WTC11 (cell line): ENCODE data around the gene WNT5B. TPM values are rescaled to one million over a fixed set of nuclear protein-coding genes. Genes with fewer than 3 reads are reported as not detected.

Experiments
- ATAC-seq: fragments of 200-7000 bp; cut with Tn5 transposase; 2 replicates; pipeline ENCODE4 v1.10.0; 2021; ENCODE audit warnings: mild to moderate bottlenecking, moderate library complexity
- CTCF ChIA-PET: fragments of 300-600 bp; sonication (Branson Sonifier 250); formaldehyde crosslinking; loops from one replicate; lab custom pipeline; 2021; ENCODE audit warnings: antibody characterized with exemption; lab: Charles Lee
- POLR2A ChIA-PET: fragments of 350-600 bp; sonication (Branson Sonifier 250); formaldehyde crosslinking; loops from one replicate; lab custom pipeline; 2021; ENCODE audit warnings: antibody characterized with exemption; lab: Charles Lee
- DNase-seq: peaks from one replicate; pipeline ENCODE4 v3.0.0; 2021; ENCODE audit warnings: low spot score
- H3K27ac Mint-ChIP-seq: 2 replicates; pipeline ENCODE4 v1.8.0; 2021; ENCODE audit warnings: mixed read lengths
- H3K27me3 Mint-ChIP-seq: 2 replicates; pipeline ENCODE4 v1.8.0; 2021; ENCODE audit warnings: low read depth, mild to moderate bottlenecking, moderate library complexity, mixed read lengths
- H3K36me3 Mint-ChIP-seq: 2 replicates; pipeline ENCODE4 v1.8.0; 2021; ENCODE audit warnings: mixed read lengths
- H3K4me1 Mint-ChIP-seq: 2 replicates; pipeline ENCODE4 v1.8.0; 2022; ENCODE audit warnings: mixed read lengths
- H3K4me3 Mint-ChIP-seq: 2 replicates; pipeline ENCODE4 v1.8.0; 2021; ENCODE audit warnings: mild to moderate bottlenecking, moderate library complexity, mixed read lengths
- H3K9me3 Mint-ChIP-seq: 2 replicates; pipeline ENCODE4 v1.8.0; 2021; ENCODE audit warnings: mixed read lengths
- CREM ChIP-seq: sonication (generic); formaldehyde crosslinking; IDR thresholded peaks from 2 replicates; pipeline ENCODE4 v1.8.1; 2022; ENCODE audit warnings: mild to moderate bottlenecking, missing genetic modification reagents, moderate library complexity
- EMX1 ChIP-seq: fragments of 250-450 bp; sonication (Bioruptor Pico); IDR thresholded peaks from 2 replicates; pipeline ENCODE4 v1.8.0; 2021; ENCODE audit warnings: mild to moderate bottlenecking
- ESRRA ChIP-seq: sonication (generic); formaldehyde crosslinking; IDR thresholded peaks from 2 replicates; pipeline ENCODE4 v1.8.1; 2022; ENCODE audit warnings: mild to moderate bottlenecking, missing genetic modification reagents, borderline replicate concordance
- FOXK1 ChIP-seq: sonication (generic); formaldehyde crosslinking; IDR thresholded peaks from 2 replicates; pipeline ENCODE4 v1.8.0; 2022; ENCODE audit warnings: mild to moderate bottlenecking, moderate library complexity, missing genetic modification reagents
- GRHL2 ChIP-seq: fragments of 250-450 bp; sonication (Bioruptor Pico); IDR thresholded peaks from 2 replicates; pipeline ENCODE4 v1.8.0; 2022; ENCODE audit warnings: mild to moderate bottlenecking, moderate library complexity; ENCODE audit not compliant: insufficient replicate concordance, severe bottlenecking
- JAZF1 ChIP-seq: fragments of 250-450 bp; sonication (Bioruptor Pico); IDR thresholded peaks from 2 replicates; pipeline ENCODE4 v1.9.0; 2021; ENCODE audit warnings: moderate library complexity, mild to moderate bottlenecking, inconsistent platforms
- JUN ChIP-seq: sonication (generic); formaldehyde crosslinking; IDR thresholded peaks from 2 replicates; pipeline ENCODE4 v1.8.0; 2023; ENCODE audit warnings: mild to moderate bottlenecking, missing genetic modification reagents
- KAT7 ChIP-seq: sonication (generic); formaldehyde crosslinking; IDR thresholded peaks from 2 replicates; pipeline ENCODE4 v1.8.1; 2023; ENCODE audit warnings: missing genetic modification reagents, mild to moderate bottlenecking, borderline replicate concordance
- MXD4 ChIP-seq: fragments of 250-450 bp; sonication (Bioruptor Pico); IDR thresholded peaks from 2 replicates; pipeline ENCODE4 v1.8.0; 2021; ENCODE audit warnings: mild to moderate bottlenecking, moderate library complexity, borderline replicate concordance
- NFATC4 ChIP-seq: fragments of 250-450 bp; sonication (Bioruptor Pico); IDR thresholded peaks from 2 replicates; pipeline ENCODE4 v1.9.0; 2021; ENCODE audit warnings: mild to moderate bottlenecking
- NR2C2 ChIP-seq: sonication (generic); formaldehyde crosslinking; IDR thresholded peaks from 2 replicates; pipeline ENCODE4 v1.8.0; 2022; ENCODE audit warnings: mild to moderate bottlenecking, missing genetic modification reagents
- OVOL2 ChIP-seq: fragments of 250-450 bp; sonication (Bioruptor Pico); IDR thresholded peaks from 2 replicates; pipeline ENCODE4 v1.9.0; 2021; ENCODE audit warnings: mild to moderate bottlenecking, borderline replicate concordance
- RELA ChIP-seq: sonication (generic); formaldehyde crosslinking; IDR thresholded peaks from 2 replicates; pipeline ENCODE4 v1.8.1; 2022; ENCODE audit warnings: missing genetic modification reagents, mild to moderate bottlenecking, borderline replicate concordance
- RORB ChIP-seq: fragments of 250-450 bp; sonication (Bioruptor Pico); IDR thresholded peaks from 2 replicates; pipeline ENCODE4 v1.9.0; 2021; ENCODE audit warnings: mild to moderate bottlenecking
- SMAD4 ChIP-seq: sonication (generic); formaldehyde crosslinking; IDR thresholded peaks from 2 replicates; pipeline ENCODE4 v1.8.0; 2022; ENCODE audit warnings: mild to moderate bottlenecking, missing genetic modification reagents
- SOX15 ChIP-seq: fragments of 250-450 bp; sonication (Bioruptor Pico); IDR thresholded peaks from 2 replicates; pipeline ENCODE4 v1.9.0; 2021; ENCODE audit warnings: mild to moderate bottlenecking
- SP1 ChIP-seq: sonication (generic); formaldehyde crosslinking; conservative IDR thresholded peaks from 2 replicates; pipeline ENCODE4 v1.8.1; 2022; ENCODE audit warnings: missing genetic modification reagents
- ZNF138 ChIP-seq: sonication (generic); formaldehyde crosslinking; conservative IDR thresholded peaks from 2 replicates; pipeline ENCODE4 v1.8.1; 2022; ENCODE audit warnings: mild to moderate bottlenecking, moderate library complexity, missing genetic modification reagents
- ZNF671 ChIP-seq: fragments of 250-450 bp; sonication (Bioruptor Pico); IDR thresholded peaks from 2 replicates; pipeline ENCODE4 v1.8.0; 2021; ENCODE audit warnings: mild to moderate bottlenecking
- total RNA-seq: library from RNA; stranded (reverse); gene quantifications from 3 replicates; pipeline ENCODE4 v1.2.3, GENCODE V29; 2021
- TF ChIP-seq, protein P1 (sequence below): sonication (generic); formaldehyde crosslinking; IDR thresholded peaks from 2 replicates; pipeline ENCODE4 v1.8.0; 2023; ENCODE audit warnings: missing genetic modification reagents
- TF ChIP-seq, protein P2 (sequence below): sonication (generic); formaldehyde crosslinking; IDR thresholded peaks from 2 replicates; pipeline ENCODE4 v1.8.1; 2022; ENCODE audit warnings: mild to moderate bottlenecking, moderate library complexity, missing genetic modification reagents
- TF ChIP-seq, protein P3 (sequence below): sonication (generic); formaldehyde crosslinking; IDR thresholded peaks from 2 replicates; pipeline ENCODE4 v1.8.0; 2022; ENCODE audit warnings: mild to moderate bottlenecking, missing genetic modification reagents
- TF ChIP-seq, protein P4 (sequence below): fragments of 250-450 bp; sonication (Bioruptor Pico); IDR thresholded peaks from 2 replicates; pipeline ENCODE4 v1.9.0; 2021; ENCODE audit warnings: moderate library complexity, mild to moderate bottlenecking, inconsistent platforms, borderline replicate concordance
- TF ChIP-seq, protein P5 (sequence below): fragments of 250-450 bp; sonication (Bioruptor Pico); IDR thresholded peaks from 2 replicates; pipeline ENCODE4 v1.9.0; 2021; ENCODE audit warnings: mild to moderate bottlenecking, borderline replicate concordance
- TF ChIP-seq, protein P6 (sequence below): sonication (generic); formaldehyde crosslinking; IDR thresholded peaks from 2 replicates; pipeline ENCODE4 v1.8.1; 2023; ENCODE audit warnings: mild to moderate bottlenecking, moderate library complexity, missing genetic modification reagents
- TF ChIP-seq, protein P7 (sequence below): sonication (generic); formaldehyde crosslinking; IDR thresholded peaks from 2 replicates; pipeline ENCODE4 v1.8.1; 2023; ENCODE audit warnings: mild to moderate bottlenecking, missing genetic modification reagents, moderate library complexity

WNT5B gene
- total RNA-seq, 1 experiment from 2014 or later, result 4.5 TPM

DNA sequence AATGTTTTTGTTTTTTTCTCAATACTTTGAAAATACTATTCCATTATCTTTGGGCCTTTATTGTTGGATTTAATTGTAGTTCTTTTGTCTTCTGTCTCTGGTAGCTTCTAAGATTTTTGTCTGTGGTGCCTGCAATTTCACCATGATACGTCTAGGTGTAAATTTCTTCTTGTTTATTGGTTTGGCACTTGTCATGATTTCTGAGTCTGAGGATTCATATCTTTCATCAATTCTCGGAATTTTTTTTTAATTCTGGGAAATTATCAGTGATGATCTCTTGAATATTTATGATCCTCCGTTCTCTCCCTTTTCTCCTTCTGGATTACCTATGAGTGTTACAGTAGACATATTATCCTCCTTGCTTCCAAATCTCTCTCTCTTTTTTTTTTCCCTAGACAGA is 47.0 kb downstream of the WNT5B start:
- DNase-seq, result no peak
- H3K4me1 Mint-ChIP-seq, result 0 out of 2 replicates have a peak, but pooled peaks cover under 1% of the 10 kb centered on the region
- no peak overlapping the region for H3K4me3 Mint-ChIP-seq
- CTCF ChIA-PET, result interaction anchor here (0.9 kb wide), 1 partner anchor 114 kb away, joined by 3 read pairs; no protein-coding TSS in a partner anchor
- no peak for ATAC-seq
- H3K9me3 Mint-ChIP-seq, result no peaks in the 10 kb centered on the region
- H3K36me3 Mint-ChIP-seq, result no peaks in the 10 kb centered on the region
- TF ChIP-seq ESRRA (CRISPR knock-in tag), result no peak
- TF ChIP-seq EMX1 (CRISPR knock-in tag), result no peak
- TF ChIP-seq JUN, result no peak
- TF ChIP-seq, protein P1, sequence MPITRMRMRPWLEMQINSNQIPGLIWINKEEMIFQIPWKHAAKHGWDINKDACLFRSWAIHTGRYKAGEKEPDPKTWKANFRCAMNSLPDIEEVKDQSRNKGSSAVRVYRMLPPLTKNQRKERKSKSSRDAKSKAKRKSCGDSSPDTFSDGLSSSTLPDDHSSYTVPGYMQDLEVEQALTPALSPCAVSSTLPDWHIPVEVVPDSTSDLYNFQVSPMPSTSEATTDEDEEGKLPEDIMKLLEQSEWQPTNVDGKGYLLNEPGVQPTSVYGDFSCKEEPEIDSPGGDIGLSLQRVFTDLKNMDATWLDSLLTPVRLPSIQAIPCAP (CRISPR knock-in tag), result no peak
- TF ChIP-seq, protein P2, sequence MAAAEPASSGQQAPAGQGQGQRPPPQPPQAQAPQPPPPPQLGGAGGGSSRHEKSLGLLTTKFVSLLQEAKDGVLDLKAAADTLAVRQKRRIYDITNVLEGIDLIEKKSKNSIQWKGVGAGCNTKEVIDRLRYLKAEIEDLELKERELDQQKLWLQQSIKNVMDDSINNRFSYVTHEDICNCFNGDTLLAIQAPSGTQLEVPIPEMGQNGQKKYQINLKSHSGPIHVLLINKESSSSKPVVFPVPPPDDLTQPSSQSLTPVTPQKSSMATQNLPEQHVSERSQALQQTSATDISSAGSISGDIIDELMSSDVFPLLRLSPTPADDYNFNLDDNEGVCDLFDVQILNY (CRISPR knock-in tag), result no peak
- no peak for TF ChIP-seq ZNF671 (CRISPR knock-in tag)
- TF ChIP-seq, protein P3, sequence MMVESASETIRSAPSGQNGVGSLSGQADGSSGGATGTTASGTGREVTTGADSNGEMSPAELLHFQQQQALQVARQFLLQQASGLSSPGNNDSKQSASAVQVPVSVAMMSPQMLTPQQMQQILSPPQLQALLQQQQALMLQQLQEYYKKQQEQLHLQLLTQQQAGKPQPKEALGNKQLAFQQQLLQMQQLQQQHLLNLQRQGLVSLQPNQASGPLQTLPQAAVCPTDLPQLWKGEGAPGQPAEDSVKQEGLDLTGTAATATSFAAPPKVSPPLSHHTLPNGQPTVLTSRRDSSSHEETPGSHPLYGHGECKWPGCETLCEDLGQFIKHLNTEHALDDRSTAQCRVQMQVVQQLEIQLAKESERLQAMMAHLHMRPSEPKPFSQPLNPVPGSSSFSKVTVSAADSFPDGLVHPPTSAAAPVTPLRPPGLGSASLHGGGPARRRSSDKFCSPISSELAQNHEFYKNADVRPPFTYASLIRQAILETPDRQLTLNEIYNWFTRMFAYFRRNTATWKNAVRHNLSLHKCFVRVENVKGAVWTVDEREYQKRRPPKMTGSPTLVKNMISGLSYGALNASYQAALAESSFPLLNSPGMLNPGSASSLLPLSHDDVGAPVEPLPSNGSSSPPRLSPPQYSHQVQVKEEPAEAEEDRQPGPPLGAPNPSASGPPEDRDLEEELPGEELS (CRISPR knock-in tag), result no peak
- TF ChIP-seq RELA (CRISPR knock-in tag), result no peak
- no peak for TF ChIP-seq KAT7 (CRISPR knock-in tag)
- TF ChIP-seq FOXK1 (CRISPR knock-in tag), result no peak
- no peak for TF ChIP-seq NR2C2
- TF ChIP-seq GRHL2 (CRISPR knock-in tag), result no peak
- TF ChIP-seq, protein P4, sequence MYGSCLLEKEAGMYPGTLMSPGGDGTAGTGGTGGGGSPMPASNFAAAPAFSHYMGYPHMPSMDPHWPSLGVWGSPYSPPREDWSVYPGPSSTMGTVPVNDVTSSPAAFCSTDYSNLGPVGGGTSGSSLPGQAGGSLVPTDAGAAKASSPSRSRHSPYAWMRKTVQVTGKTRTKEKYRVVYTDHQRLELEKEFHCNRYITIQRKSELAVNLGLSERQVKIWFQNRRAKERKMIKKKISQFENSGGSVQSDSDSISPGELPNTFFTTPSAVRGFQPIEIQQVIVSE (CRISPR knock-in tag), result no peak
- TF ChIP-seq CREM, result no peak
- no peak for TF ChIP-seq JAZF1 (CRISPR knock-in tag)
- no peak for TF ChIP-seq SMAD4 (CRISPR knock-in tag)
- no peak for TF ChIP-seq RORB (CRISPR knock-in tag)
- TF ChIP-seq NFATC4 (CRISPR knock-in tag), result no peak
- no peak for TF ChIP-seq MXD4 (CRISPR knock-in tag)
- no peak overlapping the region for H3K27ac Mint-ChIP-seq
- H3K27me3 Mint-ChIP-seq, result no peaks in the 10 kb centered on the region
- POLR2A ChIA-PET, result no interaction called here

DNA sequence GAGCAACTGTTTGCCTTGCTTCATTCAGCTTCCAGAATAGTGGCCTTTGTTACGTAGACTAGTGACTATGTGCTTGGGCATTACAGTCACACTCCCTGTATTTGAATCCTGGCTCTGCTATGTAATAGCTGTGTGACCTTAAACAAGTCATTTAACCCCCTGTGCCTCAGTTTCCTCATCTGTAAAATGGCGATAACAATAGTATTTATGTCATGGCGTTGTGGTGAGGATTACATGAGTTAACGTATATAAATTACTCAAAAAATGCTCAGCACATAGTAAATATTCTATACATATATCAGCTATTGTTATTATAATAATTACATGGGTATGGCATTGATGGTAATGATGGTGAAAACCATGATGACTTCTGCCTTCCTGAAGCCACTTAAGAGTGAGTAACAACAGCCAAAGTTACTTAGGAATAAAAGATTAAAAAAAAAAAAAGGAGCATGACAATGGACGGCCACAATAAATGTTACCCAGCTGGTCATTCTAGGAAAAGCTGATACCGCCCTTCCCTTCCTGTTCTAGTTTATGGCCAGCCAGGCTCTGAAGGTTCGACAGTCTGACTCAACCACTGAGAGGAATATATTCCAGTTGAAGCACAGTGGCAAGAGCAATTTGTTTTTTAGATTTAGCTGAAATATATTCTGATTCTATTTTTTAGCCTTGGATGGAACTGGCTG is 51.9 kb downstream of the WNT5B start:
- ATAC-seq, result no peak
- TF ChIP-seq, protein P5, sequence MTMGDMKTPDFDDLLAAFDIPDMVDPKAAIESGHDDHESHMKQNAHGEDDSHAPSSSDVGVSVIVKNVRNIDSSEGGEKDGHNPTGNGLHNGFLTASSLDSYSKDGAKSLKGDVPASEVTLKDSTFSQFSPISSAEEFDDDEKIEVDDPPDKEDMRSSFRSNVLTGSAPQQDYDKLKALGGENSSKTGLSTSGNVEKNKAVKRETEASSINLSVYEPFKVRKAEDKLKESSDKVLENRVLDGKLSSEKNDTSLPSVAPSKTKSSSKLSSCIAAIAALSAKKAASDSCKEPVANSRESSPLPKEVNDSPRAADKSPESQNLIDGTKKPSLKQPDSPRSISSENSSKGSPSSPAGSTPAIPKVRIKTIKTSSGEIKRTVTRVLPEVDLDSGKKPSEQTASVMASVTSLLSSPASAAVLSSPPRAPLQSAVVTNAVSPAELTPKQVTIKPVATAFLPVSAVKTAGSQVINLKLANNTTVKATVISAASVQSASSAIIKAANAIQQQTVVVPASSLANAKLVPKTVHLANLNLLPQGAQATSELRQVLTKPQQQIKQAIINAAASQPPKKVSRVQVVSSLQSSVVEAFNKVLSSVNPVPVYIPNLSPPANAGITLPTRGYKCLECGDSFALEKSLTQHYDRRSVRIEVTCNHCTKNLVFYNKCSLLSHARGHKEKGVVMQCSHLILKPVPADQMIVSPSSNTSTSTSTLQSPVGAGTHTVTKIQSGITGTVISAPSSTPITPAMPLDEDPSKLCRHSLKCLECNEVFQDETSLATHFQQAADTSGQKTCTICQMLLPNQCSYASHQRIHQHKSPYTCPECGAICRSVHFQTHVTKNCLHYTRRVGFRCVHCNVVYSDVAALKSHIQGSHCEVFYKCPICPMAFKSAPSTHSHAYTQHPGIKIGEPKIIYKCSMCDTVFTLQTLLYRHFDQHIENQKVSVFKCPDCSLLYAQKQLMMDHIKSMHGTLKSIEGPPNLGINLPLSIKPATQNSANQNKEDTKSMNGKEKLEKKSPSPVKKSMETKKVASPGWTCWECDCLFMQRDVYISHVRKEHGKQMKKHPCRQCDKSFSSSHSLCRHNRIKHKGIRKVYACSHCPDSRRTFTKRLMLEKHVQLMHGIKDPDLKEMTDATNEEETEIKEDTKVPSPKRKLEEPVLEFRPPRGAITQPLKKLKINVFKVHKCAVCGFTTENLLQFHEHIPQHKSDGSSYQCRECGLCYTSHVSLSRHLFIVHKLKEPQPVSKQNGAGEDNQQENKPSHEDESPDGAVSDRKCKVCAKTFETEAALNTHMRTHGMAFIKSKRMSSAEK, result no peak
- TF ChIP-seq SOX15 (no peak), OVOL2 (CRISPR knock-in tag) (no peak), ZNF138 (CRISPR knock-in tag) (no peak), SP1 (CRISPR knock-in tag) (no peak)
- TF ChIP-seq, protein P6, sequence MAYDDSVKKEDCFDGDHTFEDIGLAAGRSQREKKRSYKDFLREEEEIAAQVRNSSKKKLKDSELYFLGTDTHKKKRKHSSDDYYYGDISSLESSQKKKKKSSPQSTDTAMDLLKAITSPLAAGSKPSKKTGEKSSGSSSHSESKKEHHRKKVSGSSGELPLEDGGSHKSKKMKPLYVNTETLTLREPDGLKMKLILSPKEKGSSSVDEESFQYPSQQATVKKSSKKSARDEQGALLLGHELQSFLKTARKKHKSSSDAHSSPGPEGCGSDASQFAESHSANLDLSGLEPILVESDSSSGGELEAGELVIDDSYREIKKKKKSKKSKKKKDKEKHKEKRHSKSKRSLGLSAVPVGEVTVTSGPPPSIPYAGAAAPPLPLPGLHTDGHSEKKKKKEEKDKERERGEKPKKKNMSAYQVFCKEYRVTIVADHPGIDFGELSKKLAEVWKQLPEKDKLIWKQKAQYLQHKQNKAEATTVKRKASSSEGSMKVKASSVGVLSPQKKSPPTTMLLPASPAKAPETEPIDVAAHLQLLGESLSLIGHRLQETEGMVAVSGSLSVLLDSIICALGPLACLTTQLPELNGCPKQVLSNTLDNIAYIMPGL (CRISPR knock-in tag), result no peak
- TF ChIP-seq, protein P7, sequence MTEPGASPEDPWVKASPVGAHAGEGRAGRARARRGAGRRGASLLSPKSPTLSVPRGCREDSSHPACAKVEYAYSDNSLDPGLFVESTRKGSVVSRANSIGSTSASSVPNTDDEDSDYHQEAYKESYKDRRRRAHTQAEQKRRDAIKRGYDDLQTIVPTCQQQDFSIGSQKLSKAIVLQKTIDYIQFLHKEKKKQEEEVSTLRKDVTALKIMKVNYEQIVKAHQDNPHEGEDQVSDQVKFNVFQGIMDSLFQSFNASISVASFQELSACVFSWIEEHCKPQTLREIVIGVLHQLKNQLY, result no peak

More for the DNA sequence above, 51.9 kb downstream of the WNT5B start:
- Mint-ChIP-seq H3K36me3 (no peaks in the 10 kb centered on the region), H3K4me3 (no peak overlapping the region), H3K4me1 (peaks cover 10% of the 10 kb centered on the region), H3K27ac (no peak overlapping the region), H3K27me3 (no peaks in the 10 kb centered on the region), H3K9me3 (no peaks in the 10 kb centered on the region)
- CTCF ChIA-PET, result interaction anchor here (0.6 to 1.6 kb wide), 3 partner anchors 46 to 1256 kb away, joined by 3 to 6 read pairs (median 4); no protein-coding TSS in a partner anchor
- POLR2A ChIA-PET, result interaction anchor here (0.7 to 1.2 kb wide), 2 partner anchors 10 to 11 kb away, joined by 3 to 4 read pairs; no protein-coding TSS in a partner anchor
- DNase-seq, result no peak
